ENCODE measurements around the gene EGLN1. TPM values are rescaled to one million over a fixed set of nuclear protein-coding genes. Genes with fewer than 3 reads are reported as not detected.

EGLN1 gene
- total RNA-seq, 3 donors from 2014 or later (not counting 1 experiment from before 2014, with no cell fraction given), result 14.2 to 27.5 (median 24.5) TPM

- Histone ChIP-seq H3K9me3 (ENCODE audit: control insufficient read depth, insufficient read depth, low read length) (no peaks in the 10 kb centered on the region), H3K36me3 (ENCODE audit: control insufficient read depth, insufficient read depth, low read length) (no peaks in the 10 kb centered on the region), H3K27me3 (ENCODE audit: control insufficient read depth, insufficient read depth, low read length) (no peaks in the 10 kb centered on the region), H3K27ac (ENCODE audit: low read length) (no peak overlapping the region), H3K4me3 (ENCODE audit: low read length) (no peak overlapping the region), H3K4me1 (ENCODE audit: control insufficient read depth, insufficient read depth, low read length) (no peaks in the 10 kb centered on the region)
- ATAC-seq (no peak), DNase-seq (no peak)
- intact Hi-C loops (cut with micrococcal nuclease), result no loop called here
- no peaks in the 10 kb centered on the region for H3K27me3 Mint-ChIP-seq (ENCODE audit: low read depth in 2 of 2)
- H3K4me3 Mint-ChIP-seq, result no peak overlapping the region
- 95% methylated on average over 3 of the region's 3 CpGs for WGBS (ENCODE audit: insufficient coverage)
- no peak overlapping the region for H3K27ac Mint-ChIP-seq
- no peaks in the 10 kb centered on the region for H3K9me3 Mint-ChIP-seq
- H3K4me1 Mint-ChIP-seq, result peaks cover 24 to 25% of the 10 kb centered on the region in 2 donors
- no peak for TF ChIP-seq CTCF (IDR thresholded peaks at IDR 0.05)
- no peaks in the 10 kb centered on the region for H3K36me3 Mint-ChIP-seq
Measured at GRCh38 chr1:231382426-231382825, 39.7 kb downstream of the EGLN1 start.

DNA sequence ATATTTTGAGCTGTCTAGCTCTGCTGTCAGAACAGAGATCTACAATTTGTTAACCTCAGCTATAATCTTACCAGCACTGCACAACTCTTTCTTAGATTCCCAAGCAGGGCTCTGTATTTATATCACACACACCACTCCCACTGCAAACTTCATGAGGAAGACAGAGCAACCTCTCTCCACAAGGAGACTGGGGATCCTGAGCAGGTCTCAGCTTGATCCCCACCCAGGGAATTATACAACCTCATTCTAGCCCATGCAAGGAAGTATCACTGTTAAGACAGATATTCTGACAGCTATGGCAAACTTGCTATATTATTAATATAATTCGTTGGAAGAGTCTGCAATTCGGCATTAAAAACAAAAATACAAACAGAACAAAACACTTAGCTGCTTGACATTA is 40.4 kb downstream of the EGLN1 start:
- Mint-ChIP-seq H3K9me3 (no peaks in the 10 kb centered on the region), H3K27me3 (ENCODE audit: low read depth in 2 of 2) (no peaks in the 10 kb centered on the region), H3K27ac (no peak overlapping the region), H3K4me1 (peaks cover 30 to 32% of the 10 kb centered on the region in 2 donors), H3K36me3 (no peaks in the 10 kb centered on the region), H3K4me3 (no peak overlapping the region)
- DNase-seq, result no peak
- H3K4me3 ChIP-seq (ENCODE audit: low read length), result no peak overlapping the region
- no peak for TF ChIP-seq CTCF (IDR thresholded peaks at IDR 0.05)
- ATAC-seq, result no peak
- intact Hi-C loops (cut with micrococcal nuclease), result no loop called here
- H3K36me3 ChIP-seq (ENCODE audit: control insufficient read depth, insufficient read depth, low read length), result no peaks in the 10 kb centered on the region
- H3K27ac ChIP-seq (ENCODE audit: low read length), result no peak overlapping the region
- no peaks in the 10 kb centered on the region for H3K27me3 ChIP-seq (ENCODE audit: control insufficient read depth, insufficient read depth, low read length)
- no peaks in the 10 kb centered on the region for H3K9me3 ChIP-seq (ENCODE audit: control insufficient read depth, insufficient read depth, low read length)
- peaks cover under 1% of the 10 kb centered on the region for H3K4me1 ChIP-seq (ENCODE audit: control insufficient read depth, insufficient read depth, low read length)
- 100% methylated on average over 2 of the region's 2 CpGs for WGBS (ENCODE audit: insufficient coverage)

- 64% methylated on average over 5 of the region's 5 CpGs for WGBS (ENCODE audit: insufficient coverage)
- Histone ChIP-seq H3K27ac (ENCODE audit: low read length) (no peak overlapping the region), H3K4me1 (ENCODE audit: control insufficient read depth, insufficient read depth, low read length) (peaks cover 4% of the 10 kb centered on the region), H3K4me3 (ENCODE audit: low read length) (no peak overlapping the region), H3K9me3 (ENCODE audit: control insufficient read depth, insufficient read depth, low read length) (no peaks in the 10 kb centered on the region), H3K27me3 (ENCODE audit: control insufficient read depth, insufficient read depth, low read length) (no peaks in the 10 kb centered on the region), H3K36me3 (ENCODE audit: control insufficient read depth, insufficient read depth, low read length) (no peaks in the 10 kb centered on the region)
- Mint-ChIP-seq H3K4me3 (no peak overlapping the region), H3K9me3 (no peaks in the 10 kb centered on the region), H3K27ac (peak overlapping the region in 1 of 2 donors; percentile 56), H3K36me3 (no peaks in the 10 kb centered on the region), H3K27me3 (ENCODE audit: low read depth in 2 of 2) (no peaks in the 10 kb centered on the region), H3K4me1 (peaks cover 36 to 38% of the 10 kb centered on the region in 2 donors)
- ATAC-seq (peak in 1 of 3 donors; percentile 21), DNase-seq (no peak)
- intact Hi-C loops (cut with micrococcal nuclease), result no loop called here
- no peak for TF ChIP-seq CTCF (IDR thresholded peaks at IDR 0.05)
Measured at GRCh38 chr1:231376875-231377549, 45.1 kb downstream of the EGLN1 start.

- no peak overlapping the region for H3K27ac Mint-ChIP-seq
- intact Hi-C loops (cut with micrococcal nuclease), result no loop called here
- peaks cover 4% of the 10 kb centered on the region for H3K4me1 ChIP-seq (ENCODE audit: control insufficient read depth, insufficient read depth, low read length)
Measured at GRCh38 chr1:231376101-231376500, 46.0 kb downstream of the EGLN1 start.

More at GRCh38 chr1:231376101-231376500, 46.0 kb downstream of the EGLN1 start:
- WGBS (ENCODE audit: insufficient coverage), result 95% methylated on average over 1 of the region's 4 CpGs
- no peak overlapping the region for H3K27ac ChIP-seq (ENCODE audit: low read length)
- no peaks in the 10 kb centered on the region for H3K27me3 ChIP-seq (ENCODE audit: control insufficient read depth, insufficient read depth, low read length)
- no peaks in the 10 kb centered on the region for H3K9me3 ChIP-seq (ENCODE audit: control insufficient read depth, insufficient read depth, low read length)
- Mint-ChIP-seq H3K4me3 (no peak overlapping the region), H3K4me1 (peaks cover 34 to 36% of the 10 kb centered on the region in 2 donors), H3K9me3 (no peaks in the 10 kb centered on the region), H3K27me3 (ENCODE audit: low read depth in 2 of 2) (no peaks in the 10 kb centered on the region), H3K36me3 (no peaks in the 10 kb centered on the region)
- no peak overlapping the region for H3K4me3 ChIP-seq (ENCODE audit: low read length)
- DNase-seq, result no peak
- no peak for TF ChIP-seq CTCF (IDR thresholded peaks at IDR 0.05)
- ATAC-seq, result no peak
- no peaks in the 10 kb centered on the region for H3K36me3 ChIP-seq (ENCODE audit: control insufficient read depth, insufficient read depth, low read length)
